ENCODE data around the gene TSPYL6. TPM values are rescaled to one million over a fixed set of nuclear protein-coding genes. Genes with fewer than 3 reads are reported as not detected.
"Not testable (repeated sequence)": the region's sequence is repeated elsewhere in the genome, so short reads cannot be mapped to it uniquely, and the experiment has no call there.

The TSPYL6 gene
- total RNA-seq, 4 donors from 2014 or later: not detected

GRCh38 chr2:54267577-54267976 lies 11.5 kb upstream of the TSPYL6 start:
- Histone ChIP-seq H3K27me3 (no peaks in the 10 kb centered on the region), H3K36me3 (no peaks in the 10 kb centered on the region), H3K9me3 (no peaks in the 10 kb centered on the region), H3K4me3 (no peak overlapping the region), H3K4me1 (no peaks in the 10 kb centered on the region), H3K27ac (no peak overlapping the region)
- WGBS, 2 donors: 81 to 87% methylated on average over 1 of the region's 1 CpG
- intact Hi-C loops (cut with DNase I): no loop called here
- no peak for DNase-seq
- TF ChIP-seq POLR2A (IDR thresholded peaks at IDR 0.05) (no peak), CTCF (IDR thresholded peaks at IDR 0.05) (no peak)

GRCh38 chr2:54265081-54265480 lies 9.1 kb upstream of the TSPYL6 start:
- 71 to 75% methylated on average over 1 of the region's 1 CpG for WGBS, 2 donors
- H3K4me3 ChIP-seq: not testable (repeated sequence)

GRCh38 chr2:54262015-54262765 lies 6.2 kb upstream of the TSPYL6 start:
- no peak overlapping the region for H3K4me3 ChIP-seq
- no peaks in the 10 kb centered on the region for H3K27me3 ChIP-seq
- TF ChIP-seq POLR2A (IDR thresholded peaks at IDR 0.05) (no peak), CTCF (IDR thresholded peaks at IDR 0.05) (no peak)
- H3K9me3 ChIP-seq: no peaks in the 10 kb centered on the region
- H3K4me1 ChIP-seq: no peaks in the 10 kb centered on the region
- intact Hi-C loops (cut with DNase I): no loop called here
- 74 to 78% methylated on average over 2 of the region's 2 CpGs for WGBS, 2 donors
- no peak for DNase-seq
- H3K36me3 ChIP-seq: no peaks in the 10 kb centered on the region
- H3K27ac ChIP-seq: no peak overlapping the region

More at GRCh38 chr2:54265081-54265480, 9.1 kb upstream of the TSPYL6 start:
- H3K27me3 ChIP-seq; DNase-seq; H3K27ac ChIP-seq; H3K4me1 ChIP-seq; intact Hi-C loops (cut with DNase I); H3K36me3 ChIP-seq; H3K9me3 ChIP-seq: not testable (repeated sequence)

- Histone ChIP-seq H3K4me1 (no peaks in the 10 kb centered on the region), H3K4me3 (no peak overlapping the region), H3K36me3 (no peaks in the 10 kb centered on the region), H3K27me3 (no peaks in the 10 kb centered on the region), H3K27ac (no peak overlapping the region), H3K9me3 (no peaks in the 10 kb centered on the region)
- intact Hi-C loops (cut with DNase I): no loop called here
- no peak for DNase-seq
- 54 to 59% methylated on average over 2 of the region's 2 CpGs for WGBS, 2 donors
- TF ChIP-seq POLR2A (IDR thresholded peaks at IDR 0.05): no peak
- TF ChIP-seq CTCF (IDR thresholded peaks at IDR 0.05): no peak
Measured at GRCh38 chr2:54261537-54261936, 5.5 kb upstream of the TSPYL6 start.

GRCh38 chr2:54260241-54260595 lies 4.2 kb upstream of the TSPYL6 start:
- no peak overlapping the region for H3K27ac ChIP-seq
- no peaks in the 10 kb centered on the region for H3K4me1 ChIP-seq
- TF ChIP-seq CTCF (IDR thresholded peaks at IDR 0.05): no peak
- no peak for TF ChIP-seq POLR2A (IDR thresholded peaks at IDR 0.05)
- 89 to 97% methylated on average over 2 of the region's 2 CpGs for WGBS, 2 donors
- H3K9me3 ChIP-seq: peaks cover 0 to 6% (median 0%) of the 10 kb centered on the region in 3 donors
- no peaks in the 10 kb centered on the region for H3K36me3 ChIP-seq
- DNase-seq: no peak
- no peaks in the 10 kb centered on the region for H3K27me3 ChIP-seq
- intact Hi-C loops (cut with DNase I): no loop called here
- no peak overlapping the region for H3K4me3 ChIP-seq
